ENCODE measurements around the gene MAG. TPM values are rescaled to one million over a fixed set of nuclear protein-coding genes. Genes with fewer than 3 reads are reported as not detected.

Gene MAG
- total and polyA plus RNA-seq, 2 of the 13 experiments (the other 11 are each of a cell fraction or from before 2014, with no cell fraction given) = 0.20 to 1.3 TPM

DNA sequence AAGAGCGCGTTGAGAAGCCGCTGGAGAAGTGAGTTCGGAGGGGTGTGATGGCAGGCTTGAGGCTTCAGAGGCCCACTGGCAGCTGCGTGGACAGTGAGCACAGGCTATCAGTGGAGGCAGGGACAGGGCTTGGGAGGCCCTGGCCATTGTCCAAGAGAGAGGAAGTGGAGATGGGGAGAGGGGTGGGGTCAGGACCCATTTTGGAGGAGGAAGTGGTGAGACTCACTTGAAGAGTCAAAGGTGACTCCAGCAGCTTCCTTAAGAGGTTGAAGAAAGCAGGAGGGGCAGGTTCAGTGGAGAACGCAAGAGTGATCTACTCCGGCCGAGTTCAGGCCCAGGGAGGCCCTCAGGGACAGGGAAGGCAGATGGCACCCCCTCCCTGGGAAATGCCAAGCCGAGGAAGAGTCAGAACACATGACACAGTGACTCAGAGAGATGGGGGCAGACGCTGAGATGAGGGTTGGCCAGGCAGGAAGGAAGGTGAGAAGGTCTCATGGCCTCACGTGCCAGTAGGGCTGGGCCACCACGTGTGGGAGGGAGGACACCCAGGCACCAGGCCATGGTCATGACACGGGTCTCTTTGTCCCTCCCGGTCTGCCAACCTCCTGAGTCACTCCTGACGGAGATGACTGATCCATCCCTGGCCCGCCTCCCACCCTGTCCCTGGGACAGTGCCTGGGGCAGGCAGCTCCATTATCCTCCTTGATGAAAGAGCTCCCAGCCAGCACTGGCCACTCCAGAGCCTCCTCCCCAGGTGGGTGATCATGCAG lies 26.9 kb downstream of the MAG start (continued):
- no peak for TF ChIP-seq ZBTB49 (CRISPR knock-in tag; IDR thresholded peaks at IDR 0.05; ENCODE audit: borderline replicate concordance)
- no peak for TF ChIP-seq ZNF552 (CRISPR knock-in tag; IDR thresholded peaks at IDR 0.05; ENCODE audit: borderline replicate concordance)
- TF ChIP-seq FOSL2 (CRISPR knock-in tag; IDR thresholded peaks at IDR 0.05) = peak; percentile 90
- TF ChIP-seq MYC (CRISPR knock-in tag; IDR thresholded peaks at IDR 0.05; ENCODE audit: borderline replicate concordance) = peak; percentile 63; the same call in 1 of the 2 replicates
- TF ChIP-seq CEBPB (IDR thresholded peaks at IDR 0.05; ENCODE audit: borderline replicate concordance, low read depth, low read length) = no peak
- TF ChIP-seq SMARCE1 (IDR thresholded peaks at IDR 0.05; ENCODE audit: borderline replicate concordance) = no peak
- TF ChIP-seq FUBP1 (CRISPR knock-in tag; IDR thresholded peaks at IDR 0.05; ENCODE audit: borderline replicate concordance) = no peak
- TF ChIP-seq ZNF142 (CRISPR knock-in tag; IDR thresholded peaks at IDR 0.05) = no peak
- TF ChIP-seq ZFP36L2 (CRISPR knock-in tag; IDR thresholded peaks at IDR 0.05) = no peak
- TF ChIP-seq SP4 (CRISPR knock-in tag; IDR thresholded peaks at IDR 0.05) = no peak
- TF ChIP-seq, protein P1, sequence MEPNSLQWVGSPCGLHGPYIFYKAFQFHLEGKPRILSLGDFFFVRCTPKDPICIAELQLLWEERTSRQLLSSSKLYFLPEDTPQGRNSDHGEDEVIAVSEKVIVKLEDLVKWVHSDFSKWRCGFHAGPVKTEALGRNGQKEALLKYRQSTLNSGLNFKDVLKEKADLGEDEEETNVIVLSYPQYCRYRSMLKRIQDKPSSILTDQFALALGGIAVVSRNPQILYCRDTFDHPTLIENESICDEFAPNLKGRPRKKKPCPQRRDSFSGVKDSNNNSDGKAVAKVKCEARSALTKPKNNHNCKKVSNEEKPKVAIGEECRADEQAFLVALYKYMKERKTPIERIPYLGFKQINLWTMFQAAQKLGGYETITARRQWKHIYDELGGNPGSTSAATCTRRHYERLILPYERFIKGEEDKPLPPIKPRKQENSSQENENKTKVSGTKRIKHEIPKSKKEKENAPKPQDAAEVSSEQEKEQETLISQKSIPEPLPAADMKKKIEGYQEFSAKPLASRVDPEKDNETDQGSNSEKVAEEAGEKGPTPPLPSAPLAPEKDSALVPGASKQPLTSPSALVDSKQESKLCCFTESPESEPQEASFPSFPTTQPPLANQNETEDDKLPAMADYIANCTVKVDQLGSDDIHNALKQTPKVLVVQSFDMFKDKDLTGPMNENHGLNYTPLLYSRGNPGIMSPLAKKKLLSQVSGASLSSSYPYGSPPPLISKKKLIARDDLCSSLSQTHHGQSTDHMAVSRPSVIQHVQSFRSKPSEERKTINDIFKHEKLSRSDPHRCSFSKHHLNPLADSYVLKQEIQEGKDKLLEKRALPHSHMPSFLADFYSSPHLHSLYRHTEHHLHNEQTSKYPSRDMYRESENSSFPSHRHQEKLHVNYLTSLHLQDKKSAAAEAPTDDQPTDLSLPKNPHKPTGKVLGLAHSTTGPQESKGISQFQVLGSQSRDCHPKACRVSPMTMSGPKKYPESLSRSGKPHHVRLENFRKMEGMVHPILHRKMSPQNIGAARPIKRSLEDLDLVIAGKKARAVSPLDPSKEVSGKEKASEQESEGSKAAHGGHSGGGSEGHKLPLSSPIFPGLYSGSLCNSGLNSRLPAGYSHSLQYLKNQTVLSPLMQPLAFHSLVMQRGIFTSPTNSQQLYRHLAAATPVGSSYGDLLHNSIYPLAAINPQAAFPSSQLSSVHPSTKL (CRISPR knock-in tag; IDR thresholded peaks at IDR 0.05) = peak; percentile 59
- no peak for TF ChIP-seq ATF7-NPFF (CRISPR knock-in tag; IDR thresholded peaks at IDR 0.05; ENCODE audit: low read depth)
- TF ChIP-seq U2AF2 (IDR thresholded peaks at IDR 0.05; ENCODE audit: low read depth, low read length) = no peak
- no peak for TF ChIP-seq ZNF777 (CRISPR knock-in tag; IDR thresholded peaks at IDR 0.05)
